RPMI7951 (cell line): Measurements from ENCODE around the gene ABHD10. TPM values are rescaled to one million over a fixed set of nuclear protein-coding genes. Genes with fewer than 3 reads are reported as not detected.
A peak's percentile ranks its signal among the peaks of the same experiment; 100 is the strongest.

ENCODE experiments used
- DNase-seq: peaks from one replicate; pipeline ENCODE4 v3.0.0-alpha.2; 2012; ENCODE audit warnings: low read depth
- total RNA-seq: library from RNA; depleted of rRNA; stranded (reverse); fragments of >200 nt; shearing (Covaris generic); gene quantifications from 2 replicates; pipeline ENCODE4 v1.2.3, GENCODE V29; 2014; rRNA removed

ABHD10 gene
- 37.0 and 42.5 TPM in 2 replicates for total RNA-seq

DNA sequence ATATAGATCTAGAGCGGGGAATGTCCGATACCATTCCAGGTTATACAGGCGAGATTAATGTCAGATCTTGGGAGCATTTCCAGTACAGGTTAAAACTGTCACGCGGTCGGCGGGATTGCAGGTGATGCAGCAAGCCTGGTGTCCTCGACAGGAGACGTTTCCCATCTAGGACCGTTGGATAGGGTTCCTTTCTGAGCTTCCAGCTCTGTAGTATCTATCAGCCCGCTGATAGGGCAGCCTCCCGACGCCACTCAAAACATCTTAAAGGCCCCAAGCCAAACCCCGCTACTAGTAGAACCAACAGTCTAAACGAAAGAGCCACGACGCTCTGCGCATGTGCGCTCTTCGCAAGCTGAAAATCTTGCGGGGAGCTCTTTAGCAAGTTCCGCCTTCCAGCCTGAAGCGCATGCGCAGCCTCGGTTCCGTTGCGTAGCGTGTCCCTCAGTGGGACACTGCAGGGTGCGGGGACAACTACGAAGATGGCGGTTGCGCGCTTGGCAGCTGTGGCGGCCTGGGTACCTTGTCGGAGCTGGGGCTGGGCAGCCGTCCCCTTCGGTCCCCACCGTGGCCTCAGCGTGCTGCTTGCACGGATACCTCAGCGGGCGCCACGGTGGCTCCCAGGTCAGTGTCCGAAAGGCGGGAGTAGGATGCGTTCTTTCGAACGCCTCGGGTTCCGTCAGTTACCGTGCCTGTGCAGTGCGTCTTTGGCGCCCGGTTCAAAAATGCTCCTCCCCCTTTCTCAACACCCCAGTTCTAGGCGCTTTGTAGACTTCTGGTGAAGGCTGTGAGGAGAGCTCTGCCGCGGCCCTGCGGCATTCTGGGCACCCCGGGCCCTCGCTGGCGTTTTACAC is at the start of gene ABHD10:
TSS of gene ABHD10 (plus strand) at position 444 of the 851 bp plus-strand sequence. CDS start at position 480, 36 bp downstream.
- DNase-seq = peak; percentile 97

DNA sequence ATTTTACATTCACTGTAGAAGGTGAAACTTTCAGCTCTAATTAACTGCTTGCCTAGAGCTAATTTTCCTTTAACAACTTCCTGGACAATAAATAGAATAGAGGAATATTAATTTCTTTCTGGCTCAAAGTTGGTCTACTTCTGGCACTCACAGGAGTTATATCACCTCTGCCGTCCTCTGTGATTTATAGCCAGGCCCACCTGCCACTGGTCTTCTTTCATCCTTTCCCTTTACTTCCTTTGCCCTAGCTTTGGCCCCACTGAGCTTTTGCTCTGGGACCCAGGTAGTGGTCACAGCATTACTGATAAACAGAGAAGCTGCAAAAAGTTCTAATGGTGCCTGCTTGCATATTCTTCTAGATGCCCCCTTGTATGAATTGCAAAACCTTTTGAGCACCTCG is 49.3 kb upstream of the ABHD10 start:
- DNase-seq = no peak

GRCh38 chr3:111932946-111933345 is 45.9 kb upstream of the ABHD10 start:
- DNase-seq = no peak

GRCh38 chr3:111936191-111936841 is 42.5 kb upstream of the ABHD10 start:
- DNase-seq = peak; percentile 71

DNA sequence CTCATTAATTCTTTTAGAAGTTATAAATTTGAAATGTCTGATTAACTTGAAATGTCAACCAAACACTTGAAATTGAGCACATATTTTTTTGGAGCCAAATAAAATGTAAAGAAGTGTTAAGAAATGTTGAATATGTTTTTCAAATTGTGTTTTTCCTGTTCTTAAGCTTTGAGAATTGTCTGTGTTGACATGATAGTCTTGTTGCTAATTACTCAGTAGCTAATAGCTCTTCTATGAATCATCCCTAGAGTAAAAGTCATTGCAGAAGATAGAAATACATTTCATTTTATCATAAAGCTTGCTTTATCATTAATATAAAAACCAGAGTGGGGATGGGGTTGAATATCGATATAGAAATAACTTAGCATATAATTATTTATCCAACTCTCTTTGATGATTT is 41.9 kb upstream of the ABHD10 start:
- DNase-seq = peak; percentile 33

DNA sequence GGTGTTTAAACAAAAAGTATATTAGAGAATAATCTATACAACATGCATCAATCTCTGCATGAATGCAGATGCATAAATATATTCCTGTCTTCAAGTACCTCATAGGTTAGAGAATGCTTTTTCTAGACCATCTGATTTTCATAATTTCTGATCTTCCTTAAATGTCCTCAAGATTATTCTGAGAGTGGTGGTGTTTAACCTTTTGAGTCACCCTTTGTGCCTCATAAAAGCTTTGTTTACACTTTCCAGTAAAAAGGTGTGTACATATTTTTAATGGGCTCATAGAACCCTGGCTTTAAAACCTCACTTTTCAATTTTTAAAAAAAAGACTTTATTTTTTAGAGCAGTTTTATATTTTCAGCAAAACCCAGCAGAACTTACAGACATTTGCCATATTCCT is 41.0 kb upstream of the ABHD10 start:
- no peak for DNase-seq

DNA sequence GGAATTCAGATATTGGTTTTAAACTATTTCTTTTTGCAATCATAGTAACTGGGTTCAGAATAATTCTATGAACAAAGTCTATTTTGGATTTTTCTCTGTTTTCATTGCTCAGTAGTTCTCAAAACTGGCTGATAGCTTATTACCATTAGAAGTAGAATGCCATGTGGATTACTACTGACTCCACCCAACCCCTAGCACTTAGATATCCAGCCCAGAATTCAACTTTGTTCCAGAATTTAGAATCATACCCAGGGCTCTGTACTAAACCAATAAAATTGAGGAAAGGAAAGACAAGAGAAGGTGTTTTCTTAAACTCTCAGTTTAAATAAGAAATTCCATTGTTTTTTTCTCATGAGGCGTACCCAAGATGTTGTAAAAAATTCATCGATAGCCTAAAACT is 39.0 kb upstream of the ABHD10 start:
- DNase-seq = no peak

- no peak for DNase-seq
Measured at GRCh38 chr3:111943533-111943932, 35.3 kb upstream of the ABHD10 start.

DNA sequence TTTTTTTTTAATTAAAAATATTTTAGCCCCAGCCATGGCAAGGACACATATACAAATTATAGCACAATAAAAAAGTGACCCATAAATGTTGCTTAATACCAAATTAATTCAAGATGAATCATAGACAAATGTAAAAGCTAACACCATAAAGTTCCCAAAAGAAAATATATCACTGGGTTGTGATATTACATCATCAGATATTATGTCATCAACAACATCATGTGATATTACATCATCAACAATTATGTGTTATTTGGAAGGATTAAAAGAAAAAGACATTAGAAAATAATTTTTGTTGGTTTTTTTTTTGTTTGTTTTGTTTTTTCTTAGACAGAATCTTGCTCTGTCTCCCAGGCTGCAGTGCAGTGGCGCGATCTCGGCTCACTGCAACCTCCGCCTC is 34.5 kb upstream of the ABHD10 start:
- DNase-seq = no peak

DNA sequence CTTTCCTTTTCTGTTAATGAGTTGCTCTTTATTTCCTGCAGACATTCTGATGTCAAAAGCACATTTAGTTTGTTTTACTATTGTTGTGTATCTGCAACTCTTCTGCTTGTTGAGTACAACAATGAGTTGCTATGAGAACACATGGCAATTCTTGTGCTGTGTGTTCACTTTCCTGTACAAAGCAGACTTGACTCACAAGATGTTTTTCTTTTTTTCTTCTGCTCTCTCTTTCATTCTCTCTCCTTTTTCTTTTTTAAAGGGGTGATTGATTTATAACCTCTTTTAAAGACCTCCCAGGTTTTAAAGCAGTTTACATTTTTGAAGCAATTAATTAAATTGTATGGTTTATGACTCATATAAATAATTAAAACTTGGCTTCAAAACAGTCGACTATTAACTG is 31.6 kb upstream of the ABHD10 start:
- no peak for DNase-seq

DNA sequence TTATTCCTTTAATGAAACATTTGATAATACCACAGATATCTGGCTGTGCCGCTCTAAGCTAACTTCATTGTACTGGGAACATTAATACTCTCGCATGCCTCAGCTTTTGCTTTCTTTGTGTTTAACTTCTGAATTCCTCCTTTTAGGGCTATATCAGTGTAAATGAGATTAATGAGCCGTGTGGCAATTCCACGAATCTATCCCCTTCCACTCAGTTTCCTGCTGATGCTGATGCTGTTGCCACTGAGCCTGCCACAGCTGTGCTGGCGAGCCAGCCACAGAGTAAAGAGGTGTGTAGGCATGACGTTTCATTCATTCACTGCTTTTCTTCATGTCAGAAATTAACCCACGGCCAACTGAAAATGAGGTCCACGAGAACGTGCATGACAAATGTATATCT is 30.0 kb upstream of the ABHD10 start:
- DNase-seq = no peak

- no peak for DNase-seq
Measured at GRCh38 chr3:111949712-111950111, 29.1 kb upstream of the ABHD10 start.

- no peak for DNase-seq
Measured at GRCh38 chr3:111951032-111951431, 27.8 kb upstream of the ABHD10 start.

- DNase-seq = no peak
Measured at GRCh38 chr3:111952086-111952485, 26.7 kb upstream of the ABHD10 start.

GRCh38 chr3:111952866-111953450 is 25.9 kb upstream of the ABHD10 start:
- no peak for DNase-seq

GRCh38 chr3:111954228-111954990 is 24.4 kb upstream of the ABHD10 start:
- peak; percentile 32 for DNase-seq

GRCh38 chr3:111955876-111956275 is 22.9 kb upstream of the ABHD10 start:
- no peak for DNase-seq

- DNase-seq = no peak
Measured at GRCh38 chr3:111956449-111956848, 22.4 kb upstream of the ABHD10 start.

DNA sequence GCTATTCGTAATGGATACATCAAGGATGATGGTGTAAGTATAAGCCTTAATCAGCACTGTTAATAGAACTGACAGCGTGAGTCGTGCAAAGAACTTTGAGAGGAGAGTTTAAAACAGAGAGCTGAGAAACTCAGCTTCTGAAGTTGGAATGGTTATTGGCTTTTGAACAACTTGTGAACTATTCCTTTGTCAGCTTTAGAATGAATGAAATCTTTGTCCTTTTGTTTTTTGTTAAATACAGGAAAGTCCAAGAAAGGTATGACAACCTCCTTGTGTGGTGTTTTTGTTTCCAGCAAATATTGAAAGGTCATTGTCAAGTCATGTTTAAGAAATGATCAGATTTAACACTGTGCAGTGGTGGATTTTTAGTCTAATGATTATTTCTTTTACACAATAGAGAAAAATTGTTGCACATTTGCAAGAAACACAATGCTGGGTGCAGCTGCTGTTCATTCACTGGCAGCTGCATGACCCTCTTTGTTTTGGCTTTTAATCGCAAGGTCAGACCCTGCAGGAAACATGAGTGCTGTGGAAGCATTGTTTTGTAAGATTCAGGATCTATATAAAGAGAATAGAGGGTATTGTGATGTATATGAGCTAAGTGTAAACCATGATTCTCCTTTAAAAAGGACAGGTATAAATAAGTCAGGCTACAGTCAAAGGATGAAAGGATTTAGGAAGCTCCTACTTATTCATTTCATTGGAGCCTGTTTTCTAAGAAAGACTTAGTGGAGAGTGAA is 21.7 kb upstream of the ABHD10 start:
- no peak for DNase-seq

DNA sequence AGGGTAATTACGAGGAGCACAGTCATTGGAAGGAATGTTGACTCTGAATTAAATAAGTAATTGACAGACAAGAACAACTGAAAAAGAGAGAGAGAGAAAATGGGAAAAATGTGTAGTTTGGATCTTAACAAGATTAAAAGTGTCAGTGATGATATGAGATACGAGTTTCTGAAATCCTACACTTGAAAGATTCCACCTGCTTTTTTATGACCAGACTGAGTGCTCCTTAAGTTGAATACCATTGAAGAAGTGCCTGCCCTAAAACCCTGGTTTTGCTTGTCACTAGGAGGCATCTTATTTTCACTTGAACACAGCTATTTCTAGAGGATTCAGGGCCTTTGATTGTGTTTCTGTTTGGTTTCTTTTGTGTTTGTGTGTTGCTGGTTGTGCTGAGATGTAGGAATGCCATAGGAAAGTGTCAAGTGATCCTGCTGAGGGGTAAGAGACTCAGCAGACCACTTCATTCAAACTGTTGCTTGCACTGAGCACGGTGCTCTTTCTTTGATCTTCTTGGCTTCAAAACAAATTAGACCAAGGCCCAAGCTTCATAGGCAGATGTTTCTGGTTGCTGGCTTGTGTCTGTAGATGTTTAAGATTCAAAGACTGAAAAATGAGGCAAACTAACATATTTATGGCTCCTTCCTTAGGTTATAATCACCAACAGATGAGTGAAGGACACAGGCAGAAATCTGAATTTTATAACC is 17.2 kb upstream of the ABHD10 start:
- no peak for DNase-seq

DNA sequence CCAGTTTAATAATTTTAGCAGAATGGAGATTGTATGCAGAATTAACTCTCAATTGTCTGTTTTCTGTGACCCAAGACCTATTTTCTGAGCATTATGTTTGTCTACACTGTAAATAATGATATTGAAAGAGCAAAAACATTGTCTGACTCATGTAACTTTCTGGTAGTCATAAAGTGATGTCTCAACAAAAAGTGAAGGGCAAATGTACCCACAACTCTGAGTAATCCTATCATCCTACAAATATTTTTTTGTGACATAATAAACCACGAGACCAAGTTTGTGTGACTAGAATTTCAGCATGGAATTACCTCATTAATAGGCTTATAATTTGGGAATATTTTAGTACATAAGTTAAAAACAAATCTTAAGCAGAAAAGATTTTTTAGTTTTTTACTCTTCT is 15.4 kb upstream of the ABHD10 start:
- peak; percentile 66 for DNase-seq
